HepG2 (cell line): ENCODE measurements around the gene TMEM182. TPM values are rescaled to one million over a fixed set of nuclear protein-coding genes. Genes with fewer than 3 reads are reported as not detected.

ENCODE experiments used
- ARHGAP35 ChIP-seq: sonication (generic); formaldehyde crosslinking; IDR thresholded peaks from 2 replicates; pipeline ENCODE4 v1.9.0; 2022; ENCODE audit warnings: mild to moderate bottlenecking, inconsistent platforms, moderate library complexity, missing genetic modification reagents, borderline replicate concordance
- ESRRA ChIP-seq: sonication (generic); formaldehyde crosslinking; IDR thresholded peaks from 2 replicates; pipeline ENCODE4 v1.5.1; 2020; ENCODE audit warnings: mild to moderate bottlenecking, low read depth, missing genetic modification reagents
- KMT2A ChIP-seq: sonication (generic); formaldehyde crosslinking; IDR thresholded peaks from 2 replicates; pipeline ENCODE4 v1.4.0; 2020; ENCODE audit warnings: missing genetic modification reagents
- KMT2B ChIP-seq: IDR thresholded peaks from 2 replicates; pipeline ENCODE4 v1.6.1; 2016; ENCODE audit warnings: missing genetic modification reagents, missing compliant biosample characterization
- MAX ChIP-seq: IDR thresholded peaks from 2 replicates; pipeline ENCODE4 v1.6.1; 2012; ENCODE audit warnings: inconsistent platforms
- NONO ChIP-seq, 2 experiments: fragments of 450-650 bp in 1 of 2; sonication (generic) in 1 of 2; formaldehyde crosslinking in 1 of 2; IDR thresholded peaks in 1 of 2; conservative IDR thresholded peaks in 1 of 2; 2 replicates each; pipeline versions ENCODE4 v1.6.1 to v1.8.0; 2017 to 2022; ENCODE audit warnings: mild to moderate bottlenecking in 1 of 2, missing genetic modification reagents in 1 of 2, moderate library complexity in 1 of 2
- PHF5A ChIP-seq: IDR thresholded peaks from one replicate; pipeline ENCODE4 v1.6.1; 2018; ENCODE audit warnings: low read depth, missing genetic modification reagents; ENCODE audit not compliant: unreplicated experiment
- ZHX1 ChIP-seq: sonication (generic); formaldehyde crosslinking; IDR thresholded peaks from 2 replicates; pipeline ENCODE4 v1.8.1; 2022; ENCODE audit warnings: low read depth, mild to moderate bottlenecking, missing genetic modification reagents
- ZMYM4 ChIP-seq: sonication (generic); formaldehyde crosslinking; IDR thresholded peaks from 2 replicates; pipeline ENCODE4 v1.8.1; 2023; ENCODE audit warnings: mild to moderate bottlenecking, missing genetic modification reagents
- ZNF484 ChIP-seq: sonication (generic); formaldehyde crosslinking; IDR thresholded peaks from 2 replicates; pipeline ENCODE4 v1.5.1; 2020; ENCODE audit warnings: mild to moderate bottlenecking, low read depth, missing genetic modification reagents, borderline replicate concordance
- ZNF557 ChIP-seq: sonication (generic); formaldehyde crosslinking; IDR thresholded peaks from 2 replicates; pipeline ENCODE4 v1.4.0; 2020; ENCODE audit warnings: missing genetic modification reagents
- polyA plus RNA-seq, 8 experiments: library from polyadenylated mRNA; depleted of rRNA in 3 of 8; stranded (reverse) in 7 of 8; unstranded in 1 of 8; fragments of >200 nt; fragmentation: Illumina TruSeq in 4 of 8; extraction: Trizol in 4 of 8; gene quantifications; 2 replicates each; pipeline versions ENCODE4 v1.2.1 to v1.2.3, GENCODE V29; 2011 to 2016; ENCODE audit warnings: low read depth in 4 of 8, missing spikeins in 1 of 8, mixed read lengths in 1 of 8; ENCODE audit not compliant: insufficient read depth in 1 of 8
- total RNA-seq, 5 experiments: library from RNA; depleted of rRNA; stranded (reverse); fragments of >200 nt; fragmentation: Illumina TruSeq; extraction: Trizol; gene quantifications; 2 replicates each; pipeline ENCODE4 v1.2.3, GENCODE V29; 2016; ENCODE audit warnings: low read depth in 1 of 5
- TF ChIP-seq, protein P1 (sequence below): sonication (generic); formaldehyde crosslinking; IDR thresholded peaks from 2 replicates; pipeline ENCODE4 v1.8.0; 2022; ENCODE audit warnings: mild to moderate bottlenecking, missing genetic modification reagents, borderline replicate concordance
- TF ChIP-seq, protein P2 (sequence below), 2 experiments: IDR thresholded peaks; 2 replicates each; pipeline ENCODE4 v1.6.1; 2011 to 2012; ENCODE audit warnings: low read length in 2 of 2, borderline replicate concordance in 1 of 2, low read depth in 1 of 2, mild to moderate bottlenecking in 1 of 2, moderate library complexity in 1 of 2
- TF ChIP-seq, protein P3 (sequence below): sonication (generic); formaldehyde crosslinking; conservative IDR thresholded peaks from 2 replicates; pipeline ENCODE4 v1.8.0; 2022; ENCODE audit warnings: mild to moderate bottlenecking, moderate library complexity, missing genetic modification reagents

TMEM182 gene
- total and polyA plus RNA-seq, 2 of the 13 experiments (the other 11 are each of a cell fraction or from before 2014, with no cell fraction given) = 8.7 to 8.9 TPM

DNA sequence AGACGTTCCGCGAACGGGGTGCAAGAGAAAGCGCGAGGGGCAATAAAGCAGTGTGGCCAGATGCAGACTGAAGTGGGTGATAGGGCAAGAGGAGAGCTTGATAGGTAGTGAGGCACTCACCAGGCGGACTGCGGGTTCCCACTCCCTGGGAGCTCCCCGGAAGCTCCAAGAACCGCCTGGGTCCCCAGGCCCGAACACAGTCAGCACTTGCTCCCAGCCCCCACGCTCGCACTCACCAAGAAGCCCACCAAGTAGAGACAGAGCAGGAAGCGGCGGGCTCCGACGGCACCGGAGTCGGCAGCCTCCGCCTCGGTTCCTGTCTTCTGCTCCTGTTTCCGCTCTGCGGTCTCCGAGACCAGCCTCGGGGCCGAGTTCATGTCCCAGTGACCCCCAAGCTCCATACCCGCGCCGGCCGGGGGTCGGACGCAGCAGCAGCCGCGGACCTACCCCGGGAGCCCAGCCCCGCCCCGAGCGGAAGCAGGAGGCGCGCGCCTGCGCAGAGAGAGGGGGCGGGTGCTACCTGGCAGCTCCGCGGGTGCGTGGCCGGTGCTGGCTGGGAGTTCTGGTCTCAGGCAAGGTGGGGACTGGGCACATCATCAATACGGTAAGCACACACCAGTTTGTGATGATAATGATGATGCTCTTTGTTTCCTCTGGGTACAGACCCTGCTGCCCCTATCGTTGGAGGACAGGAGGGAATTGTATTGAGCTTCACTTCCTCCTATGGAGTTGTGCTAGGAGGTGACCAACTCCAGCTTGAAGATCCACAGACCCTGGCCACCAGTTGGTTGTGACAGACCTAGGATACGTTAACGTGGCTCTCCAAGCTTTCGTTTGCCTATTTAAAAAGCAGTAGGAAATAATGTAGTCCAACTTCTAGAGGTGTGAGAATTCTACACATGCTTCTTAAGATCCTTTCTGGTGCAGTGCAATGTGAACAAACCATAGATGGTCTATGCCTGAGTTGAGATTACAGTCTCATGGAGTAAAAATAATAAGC is 25.1 kb upstream of the TMEM182 start (continued):
- TF ChIP-seq, protein P1, sequence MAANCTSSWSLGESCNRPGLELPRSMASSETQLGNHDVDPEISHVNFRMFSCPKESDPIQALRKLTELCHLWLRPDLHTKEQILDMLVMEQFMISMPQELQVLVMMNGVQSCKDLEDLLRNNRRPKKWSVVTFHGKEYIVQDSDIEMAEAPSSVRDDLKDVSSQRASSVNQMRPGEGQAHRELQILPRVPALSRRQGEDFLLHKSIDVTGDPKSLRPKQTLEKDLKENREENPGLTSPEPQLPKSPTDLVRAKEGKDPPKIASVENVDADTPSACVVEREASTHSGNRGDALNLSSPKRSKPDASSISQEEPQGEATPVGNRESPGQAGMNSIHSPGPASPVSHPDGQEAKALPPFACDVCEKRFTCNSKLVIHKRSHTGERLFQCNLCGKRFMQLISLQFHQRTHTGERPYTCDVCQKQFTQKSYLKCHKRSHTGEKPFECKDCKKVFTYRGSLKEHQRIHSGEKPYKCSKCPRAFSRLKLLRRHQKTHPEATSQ = peak; percentile 71; the same call in 1 of the 2 replicates
- TF ChIP-seq ZHX1 = no peak
- peak; percentile 91 for TF ChIP-seq ZMYM4 (CRISPR knock-in tag)
- peak; percentile 96 for TF ChIP-seq KMT2A (CRISPR knock-in tag)
- TF ChIP-seq NONO (IDR thresholded peaks at IDR 0.05) = no peak
- peak; percentile 88 for TF ChIP-seq NONO (CRISPR knock-in tag; conservative IDR thresholded peaks at IDR 0.05)
- TF ChIP-seq, protein P2, sequence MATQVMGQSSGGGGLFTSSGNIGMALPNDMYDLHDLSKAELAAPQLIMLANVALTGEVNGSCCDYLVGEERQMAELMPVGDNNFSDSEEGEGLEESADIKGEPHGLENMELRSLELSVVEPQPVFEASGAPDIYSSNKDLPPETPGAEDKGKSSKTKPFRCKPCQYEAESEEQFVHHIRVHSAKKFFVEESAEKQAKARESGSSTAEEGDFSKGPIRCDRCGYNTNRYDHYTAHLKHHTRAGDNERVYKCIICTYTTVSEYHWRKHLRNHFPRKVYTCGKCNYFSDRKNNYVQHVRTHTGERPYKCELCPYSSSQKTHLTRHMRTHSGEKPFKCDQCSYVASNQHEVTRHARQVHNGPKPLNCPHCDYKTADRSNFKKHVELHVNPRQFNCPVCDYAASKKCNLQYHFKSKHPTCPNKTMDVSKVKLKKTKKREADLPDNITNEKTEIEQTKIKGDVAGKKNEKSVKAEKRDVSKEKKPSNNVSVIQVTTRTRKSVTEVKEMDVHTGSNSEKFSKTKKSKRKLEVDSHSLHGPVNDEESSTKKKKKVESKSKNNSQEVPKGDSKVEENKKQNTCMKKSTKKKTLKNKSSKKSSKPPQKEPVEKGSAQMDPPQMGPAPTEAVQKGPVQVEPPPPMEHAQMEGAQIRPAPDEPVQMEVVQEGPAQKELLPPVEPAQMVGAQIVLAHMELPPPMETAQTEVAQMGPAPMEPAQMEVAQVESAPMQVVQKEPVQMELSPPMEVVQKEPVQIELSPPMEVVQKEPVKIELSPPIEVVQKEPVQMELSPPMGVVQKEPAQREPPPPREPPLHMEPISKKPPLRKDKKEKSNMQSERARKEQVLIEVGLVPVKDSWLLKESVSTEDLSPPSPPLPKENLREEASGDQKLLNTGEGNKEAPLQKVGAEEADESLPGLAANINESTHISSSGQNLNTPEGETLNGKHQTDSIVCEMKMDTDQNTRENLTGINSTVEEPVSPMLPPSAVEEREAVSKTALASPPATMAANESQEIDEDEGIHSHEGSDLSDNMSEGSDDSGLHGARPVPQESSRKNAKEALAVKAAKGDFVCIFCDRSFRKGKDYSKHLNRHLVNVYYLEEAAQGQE (IDR thresholded peaks at IDR 0.05; ENCODE audit: borderline replicate concordance in 1 of 2, low read depth in 1 of 2, low read length in 2 of 2) = no peak; a peak in 1 of 4 replicates
- peak; percentile 46; the same call in 1 of the 2 replicates for TF ChIP-seq ARHGAP35 (CRISPR knock-in tag)
- TF ChIP-seq KMT2B (CRISPR knock-in tag) = peak; percentile 93; the same call in 1 of the 2 replicates
- TF ChIP-seq ZNF557 (CRISPR knock-in tag) = no peak
- TF ChIP-seq PHF5A (CRISPR knock-in tag) = peak; percentile 85
- TF ChIP-seq, protein P3, sequence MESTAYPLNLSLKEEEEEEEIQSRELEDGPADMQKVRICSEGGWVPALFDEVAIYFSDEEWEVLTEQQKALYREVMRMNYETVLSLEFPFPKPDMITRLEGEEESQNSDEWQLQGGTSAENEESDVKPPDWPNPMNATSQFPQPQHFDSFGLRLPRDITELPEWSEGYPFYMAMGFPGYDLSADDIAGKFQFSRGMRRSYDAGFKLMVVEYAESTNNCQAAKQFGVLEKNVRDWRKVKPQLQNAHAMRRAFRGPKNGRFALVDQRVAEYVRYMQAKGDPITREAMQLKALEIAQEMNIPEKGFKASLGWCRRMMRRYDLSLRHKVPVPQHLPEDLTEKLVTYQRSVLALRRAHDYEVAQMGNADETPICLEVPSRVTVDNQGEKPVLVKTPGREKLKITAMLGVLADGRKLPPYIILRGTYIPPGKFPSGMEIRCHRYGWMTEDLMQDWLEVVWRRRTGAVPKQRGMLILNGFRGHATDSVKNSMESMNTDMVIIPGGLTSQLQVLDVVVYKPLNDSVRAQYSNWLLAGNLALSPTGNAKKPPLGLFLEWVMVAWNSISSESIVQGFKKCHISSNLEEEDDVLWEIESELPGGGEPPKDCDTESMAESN = 0 out of 2 replicates have a peak, but pooled peaks have one; percentile 54
- no peak for TF ChIP-seq ZNF484 (CRISPR knock-in tag)
- TF ChIP-seq MAX = peak; percentile 84
- peak; percentile 67; the same call in 1 of the 2 replicates for TF ChIP-seq ESRRA (CRISPR knock-in tag)
